PFSK-1 (cell line): Measurements from ENCODE around the gene KRT17.

Source experiments
- POLR2AphosphoS5 ChIP-seq: IDR thresholded peaks from 2 replicates; pipeline ENCODE4 v1.6.1; 2012; ENCODE audit warnings: low read depth, mild to moderate bottlenecking, control low read depth, low read length, moderate library complexity
- SIN3A ChIP-seq: IDR thresholded peaks from 2 replicates; pipeline ENCODE4 v1.6.1; 2012; ENCODE audit warnings: mild to moderate bottlenecking, low read length, moderate library complexity, borderline replicate concordance; ENCODE audit not compliant: insufficient read depth

DNA sequence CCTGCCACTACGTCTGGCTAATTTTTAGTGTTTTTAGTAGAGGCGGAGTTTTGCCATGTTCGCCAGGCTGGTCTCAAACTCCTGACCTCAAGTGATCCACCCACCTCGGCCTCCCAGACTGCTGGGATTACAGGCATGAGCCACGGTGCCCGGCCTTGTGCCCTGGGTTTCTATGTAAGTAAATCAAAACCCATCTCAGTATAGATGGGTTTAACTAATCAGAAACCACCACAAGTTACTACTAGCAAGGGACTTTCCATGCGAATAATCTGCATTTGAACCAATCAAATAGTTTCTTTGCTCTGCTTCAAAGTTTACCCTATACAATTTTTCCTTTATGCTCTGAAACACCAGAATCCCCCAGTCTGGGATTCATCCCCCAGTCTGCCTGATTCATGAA is 47.8 kb upstream of the KRT17 start:
- TF ChIP-seq SIN3A: no peak
- TF ChIP-seq POLR2AphosphoS5: no peak
